Nephron progenitor cell (in vitro differentiated cells): ENCODE data around the gene ERCC2.
A peak's percentile ranks its signal among the peaks of the same experiment; 100 is the strongest.

Source experiments
- DNase-seq: peaks from one replicate; pipeline ENCODE4 v3.0.0; 2021
- H3K27ac Mint-ChIP-seq: 2 replicates; pipeline ENCODE4 v1.8.0; 2021; ENCODE audit warnings: mild to moderate bottlenecking, moderate library complexity, mixed read lengths
- H3K27me3 Mint-ChIP-seq: 2 replicates; pipeline ENCODE4 v1.8.0; 2021; ENCODE audit warnings: mild to moderate bottlenecking, low read depth, mixed read lengths; ENCODE audit not compliant: poor library complexity
- H3K36me3 Mint-ChIP-seq: 2 replicates; pipeline ENCODE4 v1.8.0; 2021; ENCODE audit warnings: low read depth, mixed read lengths
- H3K4me1 Mint-ChIP-seq: 2 replicates; pipeline ENCODE4 v1.8.0; 2021; ENCODE audit warnings: mixed read lengths
- H3K4me3 Mint-ChIP-seq: 2 replicates; pipeline ENCODE4 v1.8.0; 2021; ENCODE audit warnings: mild to moderate bottlenecking, moderate library complexity, mixed read lengths
- H3K9me3 Mint-ChIP-seq: 2 replicates; pipeline ENCODE4 v1.8.0; 2021; ENCODE audit warnings: mild to moderate bottlenecking, moderate library complexity, mixed read lengths
- CTCF ChIP-seq: fragments of 200-600 bp; sonication (generic); IDR thresholded peaks from 2 replicates; pipeline ENCODE4 v1.5.0; 2021; ENCODE audit warnings: antibody characterized with exemption

The ERCC2 gene

GRCh38 chr19:45358213-45358792 is 12.1 kb downstream of the ERCC2 start:
- H3K9me3 Mint-ChIP-seq, result no peaks in the 10 kb centered on the region
- peak overlapping the region; percentile 90 for H3K27ac Mint-ChIP-seq
- H3K4me1 Mint-ChIP-seq, result peaks cover 13% of the 10 kb centered on the region
- peaks cover 68% of the 10 kb centered on the region for H3K36me3 Mint-ChIP-seq
- no peak for DNase-seq
- peaks cover 6% of the 10 kb centered on the region for H3K27me3 Mint-ChIP-seq
- TF ChIP-seq CTCF, result no peak
- H3K4me3 Mint-ChIP-seq, result no peak overlapping the region

DNA sequence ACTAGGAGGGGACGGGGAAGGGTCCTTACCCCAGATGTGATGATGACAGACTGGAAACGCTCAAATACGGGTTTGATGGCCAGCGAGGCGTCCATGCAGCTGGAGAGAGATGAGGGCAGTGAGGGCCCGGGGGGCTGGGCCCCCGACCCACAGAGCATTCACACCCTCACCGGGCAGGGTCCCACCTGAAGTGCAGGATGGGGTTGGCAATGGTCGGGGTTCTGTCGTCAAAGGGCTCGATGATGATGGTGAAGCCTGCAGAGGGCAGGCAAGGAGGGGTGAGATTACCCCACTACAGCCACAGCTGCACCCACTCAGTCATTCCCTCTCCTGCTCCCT is 13.0 kb downstream of the ERCC2 start:
- H3K27me3 Mint-ChIP-seq, result peaks cover 6% of the 10 kb centered on the region
- no peaks in the 10 kb centered on the region for H3K9me3 Mint-ChIP-seq
- no peak overlapping the region for H3K27ac Mint-ChIP-seq
- no peak overlapping the region for H3K4me3 Mint-ChIP-seq
- TF ChIP-seq CTCF, result no peak
- H3K36me3 Mint-ChIP-seq, result peaks cover 68% of the 10 kb centered on the region
- H3K4me1 Mint-ChIP-seq, result peaks cover 13% of the 10 kb centered on the region
- DNase-seq, result no peak

GRCh38 chr19:45356760-45357444 is 13.5 kb downstream of the ERCC2 start:
- no peak for DNase-seq
- no peaks in the 10 kb centered on the region for H3K9me3 Mint-ChIP-seq
- H3K4me3 Mint-ChIP-seq, result no peak overlapping the region
- no peak overlapping the region for H3K27ac Mint-ChIP-seq
- peaks cover 63% of the 10 kb centered on the region for H3K36me3 Mint-ChIP-seq
- peaks cover 13% of the 10 kb centered on the region for H3K4me1 Mint-ChIP-seq
- peaks cover 6% of the 10 kb centered on the region for H3K27me3 Mint-ChIP-seq
- no peak for TF ChIP-seq CTCF

GRCh38 chr19:45355910-45356309 is 14.5 kb downstream of the ERCC2 start:
- Mint-ChIP-seq H3K27ac (no peak overlapping the region), H3K27me3 (peaks cover 6% of the 10 kb centered on the region), H3K4me3 (no peak overlapping the region), H3K36me3 (peaks cover 53% of the 10 kb centered on the region), H3K9me3 (no peaks in the 10 kb centered on the region), H3K4me1 (peaks cover 13% of the 10 kb centered on the region)
- TF ChIP-seq CTCF, result no peak
- DNase-seq, result no peak

DNA sequence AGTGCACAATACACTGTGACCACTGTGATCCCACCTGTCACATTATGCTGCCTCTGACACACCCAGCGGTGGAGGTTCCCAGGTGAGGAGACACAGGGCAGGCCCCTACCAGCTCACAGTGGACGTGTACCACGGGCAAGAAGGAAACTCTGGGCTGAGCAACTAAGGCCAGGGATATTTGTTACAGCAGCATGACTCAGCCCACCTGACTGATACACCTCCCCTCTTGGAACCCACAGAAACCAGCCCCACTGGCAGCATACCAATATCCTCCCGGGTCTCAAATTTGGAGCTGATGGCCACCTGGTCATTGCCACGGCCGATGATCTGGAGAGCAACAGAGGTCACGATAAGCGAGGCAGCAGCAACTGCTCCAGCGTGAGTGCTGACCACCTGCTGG is 15.0 kb downstream of the ERCC2 start:
- Mint-ChIP-seq H3K4me1 (peaks cover 13% of the 10 kb centered on the region), H3K4me3 (no peak overlapping the region), H3K27ac (no peak overlapping the region), H3K9me3 (no peaks in the 10 kb centered on the region), H3K36me3 (peaks cover 52% of the 10 kb centered on the region), H3K27me3 (peaks cover 6% of the 10 kb centered on the region)
- TF ChIP-seq CTCF, result no peak
- no peak for DNase-seq

DNA sequence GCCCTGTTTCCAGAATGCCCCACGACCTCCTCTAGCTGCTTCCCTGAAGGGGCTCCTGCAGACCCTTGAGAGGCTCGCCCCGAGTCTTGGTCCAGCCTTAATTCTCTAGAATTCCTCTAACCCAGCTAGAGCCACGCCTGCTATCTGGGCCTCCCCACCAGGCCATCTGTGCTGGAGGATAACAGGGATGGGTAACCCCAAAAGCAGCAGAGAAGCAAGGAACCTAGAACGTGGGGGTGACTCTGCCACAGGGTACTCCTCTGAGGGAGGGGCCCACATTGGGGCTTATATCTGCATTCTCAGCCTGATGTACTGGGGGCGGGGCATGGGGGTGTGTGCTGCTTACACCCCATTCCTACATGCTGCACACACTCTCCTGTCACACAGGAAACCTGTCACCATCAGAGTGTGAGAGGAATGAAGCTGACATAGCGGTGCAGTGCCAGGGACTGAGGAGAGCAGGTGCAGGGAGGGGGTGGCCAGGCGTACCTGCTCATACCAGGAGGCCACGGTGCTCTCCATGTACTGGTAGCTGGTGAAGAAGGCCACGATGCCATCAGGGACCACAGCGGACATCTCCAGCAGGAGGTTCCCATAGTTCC is 16.0 kb downstream of the ERCC2 start:
- H3K27me3 Mint-ChIP-seq, result peaks cover 6% of the 10 kb centered on the region
- no peak overlapping the region for H3K4me3 Mint-ChIP-seq
- no peaks in the 10 kb centered on the region for H3K9me3 Mint-ChIP-seq
- no peak for TF ChIP-seq CTCF
- no peak for DNase-seq
- peaks cover 13% of the 10 kb centered on the region for H3K4me1 Mint-ChIP-seq
- H3K27ac Mint-ChIP-seq, result no peak overlapping the region
- peaks cover 49% of the 10 kb centered on the region for H3K36me3 Mint-ChIP-seq
